A549 (cell line): ENCODE measurements around the gene MEIKIN. TPM values are rescaled to one million over a fixed set of nuclear protein-coding genes. Genes with fewer than 3 reads are reported as not detected.
A peak's percentile ranks its signal among the peaks of the same experiment; 100 is the strongest.

Experiments used
- ATAC-seq, 2 experiments: fragments of 200-7000 bp in 1 of 2; fragments of >200 bp in 1 of 2; cut with Nextera tagmentation in 1 of 2; cut with Tn5 transposase in 1 of 2; 3 replicates each; pipeline versions ENCODE4 v1.8.0 to v1.9.1; 2018 to 2020; ENCODE audit warnings: mild to moderate bottlenecking in 1 of 2, moderate library complexity in 1 of 2
- CTCF ChIA-PET: fragments of 300-600 bp; sonication (Branson Sonifier 250); formaldehyde crosslinking; extraction: SDS; loops from one replicate; lab custom pipeline; 2021; ENCODE audit warnings: antibody characterized with exemption, inconsistent platforms; lab: Yijun Ruan, JAX
- POLR2A ChIA-PET: fragments of 350-600 bp; formaldehyde crosslinking; extraction: SDS; loops from one replicate; lab custom pipeline; 2021; ENCODE audit warnings: antibody characterized with exemption, inconsistent platforms; lab: Yijun Ruan, JAX
- DNase-seq, 2 experiments: peaks; one replicate each; pipeline versions ENCODE4 v3.0.0 to v3.0.0-alpha.2; 2011 to 2016; ENCODE audit warnings: low read depth in 1 of 2, low spot score in 1 of 2
- FAIRE-seq: peaks from 2 replicates; lab custom pipeline; 2011; peaks lifted over from hg19 to GRCh38; lab: Jason Lieb, UNC
- H3K27ac ChIP-seq, 2 experiments: fragments of >200 bp; sonication (Bioruptor Twin); formaldehyde crosslinking; 3 replicates each; pipeline ENCODE4 v1.5.1; 2016 to 2017
- H3K4me1 ChIP-seq: fragments of >200 bp; sonication (Bioruptor Twin); formaldehyde crosslinking; 3 replicates; pipeline ENCODE4 v1.6.1; 2016
- H3K4me2 ChIP-seq: fragments of >200 bp; sonication (Bioruptor Twin); formaldehyde crosslinking; 3 replicates; pipeline ENCODE4 v1.6.1; 2016
- H3K4me3 ChIP-seq: fragments of >200 bp; sonication (Bioruptor Twin); formaldehyde crosslinking; 3 replicates; pipeline ENCODE4 v1.5.1; 2016
- H3K9me3 ChIP-seq: fragments of >200 bp; sonication (Bioruptor Twin); formaldehyde crosslinking; 3 replicates; pipeline ENCODE4 v1.6.1; 2016
- BHLHE40 ChIP-seq: IDR thresholded peaks from 2 replicates; pipeline ENCODE4 v1.6.1; 2012; ENCODE audit warnings: low read depth, low read length, inconsistent platforms
- FOSB ChIP-seq: fragments of 250-450 bp; sonication (Bioruptor Pico); IDR thresholded peaks from 2 replicates; pipeline ENCODE4 v1.5.0; 2020; ENCODE audit warnings: mild to moderate bottlenecking, moderate library complexity
- HOXB13 ChIP-seq: fragments of 250-450 bp; sonication (Bioruptor Pico); IDR thresholded peaks from 2 replicates; pipeline ENCODE4 v1.5.0; 2020; ENCODE audit warnings: low read depth, mild to moderate bottlenecking, moderate library complexity
- MAZ ChIP-seq: fragments of 150-350 bp; IDR thresholded peaks from 2 replicates; pipeline ENCODE4 v1.6.1; 2014; ENCODE audit warnings: antibody characterized with exemption, low read depth, low read length, borderline replicate concordance
- MYC ChIP-seq: IDR thresholded peaks from 2 replicates; pipeline ENCODE4 v1.6.1; 2012; ENCODE audit warnings: mild to moderate bottlenecking, inconsistent platforms, low read length, improper control_type of control experiment, borderline replicate concordance
- NR3C1 ChIP-seq: fragments of >200 bp; sonication (Bioruptor Twin); formaldehyde crosslinking; IDR thresholded peaks from 3 replicates; pipeline ENCODE4 v1.6.1; 2017
- PHF8 ChIP-seq: fragments of 200-600 bp; sonication (generic); IDR thresholded peaks from 2 replicates; pipeline ENCODE4 v1.6.1; 2016; ENCODE audit warnings: low read depth, mild to moderate bottlenecking, antibody characterized with exemption, moderate library complexity, borderline replicate concordance
- RARB ChIP-seq: fragments of 250-450 bp; sonication (Bioruptor Pico); IDR thresholded peaks from 2 replicates; pipeline ENCODE4 v1.8.0; 2021; ENCODE audit warnings: mild to moderate bottlenecking, moderate library complexity
- WGBS: methylation state at CpG from one replicate; pipeline ENCODE4 v1.1.6; 2017; ENCODE audit errors: missing lambda C conversion rate; 5-methylcytosine and 5-hydroxymethylcytosine counted together
- polyA plus RNA-seq, 4 experiments: library from polyadenylated mRNA; depleted of rRNA in 3 of 4; stranded (reverse); fragments of >200 nt; fragmentation: RNase III in 1 of 4; extraction: RNeasy Plus Mini Kit Qiagen cat#74134 plus additional on column Dnase treatment in 1 of 4; gene quantifications; 2 replicates in 3 of 4; 3 replicates in 1 of 4; pipeline ENCODE4 v1.2.3, GENCODE V29; 2011 to 2017
- TF ChIP-seq, protein P1 (sequence below): IDR thresholded peaks from 2 replicates; pipeline ENCODE4 v1.6.1; 2012
- TF ChIP-seq, protein P2 (sequence below): fragments of 250-450 bp; sonication (Bioruptor Pico); IDR thresholded peaks from 2 replicates; pipeline ENCODE4 v1.5.0; 2021; ENCODE audit warnings: mild to moderate bottlenecking, moderate library complexity, borderline replicate concordance
- TF ChIP-seq, protein P3 (sequence below): IDR thresholded peaks from 2 replicates; pipeline ENCODE4 v1.6.1; 2012
- TF ChIP-seq, protein P4 (sequence below): fragments of 200-600 bp; sonication (generic); IDR thresholded peaks from 2 replicates; pipeline ENCODE4 v1.6.1; 2016; ENCODE audit warnings: antibody characterized with exemption, mild to moderate bottlenecking, moderate library complexity
- TF ChIP-seq, protein P5 (sequence below): fragments of 450-650 bp; IDR thresholded peaks from 2 replicates; pipeline ENCODE4 v1.6.1; 2014; ENCODE audit warnings: antibody characterized with exemption

Gene MEIKIN
- polyA plus RNA-seq, 2 of the 4 experiments (the other 2 are of a cell fraction), result not detected

DNA sequence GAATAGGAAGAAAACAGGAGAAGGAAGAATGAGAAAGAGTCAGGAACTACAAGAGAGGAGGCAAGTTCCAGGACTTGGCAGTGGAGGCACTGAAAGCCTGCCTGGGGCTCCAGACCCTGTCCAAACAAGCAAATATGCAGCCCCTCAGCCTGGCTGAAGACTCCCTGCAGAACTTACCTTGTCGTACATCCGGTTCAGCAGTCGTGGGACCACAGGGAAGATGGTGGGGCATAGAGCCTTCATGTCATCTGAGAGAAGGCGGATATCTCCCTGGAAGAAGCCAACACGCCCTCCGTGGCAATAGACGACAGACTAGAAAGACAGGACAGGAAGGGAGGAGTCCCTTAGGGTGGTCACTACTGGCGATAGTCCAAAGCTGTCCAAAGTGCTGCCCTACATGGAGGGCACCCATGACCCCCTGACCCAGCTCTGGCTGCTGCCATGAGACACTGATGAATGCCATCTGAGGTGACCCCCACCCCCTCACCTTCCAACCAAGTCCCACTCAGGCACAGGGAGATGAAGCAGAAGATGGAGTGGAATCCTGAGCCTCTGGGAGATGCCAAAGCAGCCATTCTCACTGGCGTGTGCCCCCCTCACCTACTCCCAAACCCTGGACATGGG is 27.7 kb upstream of the MEIKIN start:
- Histone ChIP-seq H3K4me3 (no peak overlapping the region), H3K27ac (no peak overlapping the region), H3K4me1 (no peaks in the 10 kb centered on the region), H3K9me3 (no peaks in the 10 kb centered on the region), H3K4me2 (no peak overlapping the region)
- TF ChIP-seq, protein P1, sequence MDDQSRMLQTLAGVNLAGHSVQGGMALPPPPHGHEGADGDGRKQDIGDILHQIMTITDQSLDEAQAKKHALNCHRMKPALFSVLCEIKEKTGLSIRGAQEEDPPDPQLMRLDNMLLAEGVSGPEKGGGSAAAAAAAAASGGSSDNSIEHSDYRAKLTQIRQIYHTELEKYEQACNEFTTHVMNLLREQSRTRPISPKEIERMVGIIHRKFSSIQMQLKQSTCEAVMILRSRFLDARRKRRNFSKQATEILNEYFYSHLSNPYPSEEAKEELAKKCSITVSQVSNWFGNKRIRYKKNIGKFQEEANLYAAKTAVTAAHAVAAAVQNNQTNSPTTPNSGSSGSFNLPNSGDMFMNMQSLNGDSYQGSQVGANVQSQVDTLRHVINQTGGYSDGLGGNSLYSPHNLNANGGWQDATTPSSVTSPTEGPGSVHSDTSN, result no peak
- TF ChIP-seq MYC, result no peak
- TF ChIP-seq, protein P2, sequence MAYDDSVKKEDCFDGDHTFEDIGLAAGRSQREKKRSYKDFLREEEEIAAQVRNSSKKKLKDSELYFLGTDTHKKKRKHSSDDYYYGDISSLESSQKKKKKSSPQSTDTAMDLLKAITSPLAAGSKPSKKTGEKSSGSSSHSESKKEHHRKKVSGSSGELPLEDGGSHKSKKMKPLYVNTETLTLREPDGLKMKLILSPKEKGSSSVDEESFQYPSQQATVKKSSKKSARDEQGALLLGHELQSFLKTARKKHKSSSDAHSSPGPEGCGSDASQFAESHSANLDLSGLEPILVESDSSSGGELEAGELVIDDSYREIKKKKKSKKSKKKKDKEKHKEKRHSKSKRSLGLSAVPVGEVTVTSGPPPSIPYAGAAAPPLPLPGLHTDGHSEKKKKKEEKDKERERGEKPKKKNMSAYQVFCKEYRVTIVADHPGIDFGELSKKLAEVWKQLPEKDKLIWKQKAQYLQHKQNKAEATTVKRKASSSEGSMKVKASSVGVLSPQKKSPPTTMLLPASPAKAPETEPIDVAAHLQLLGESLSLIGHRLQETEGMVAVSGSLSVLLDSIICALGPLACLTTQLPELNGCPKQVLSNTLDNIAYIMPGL (CRISPR knock-in tag), result no peak
- no peak for TF ChIP-seq BHLHE40
- no peak for TF ChIP-seq MAZ
- TF ChIP-seq FOSB (CRISPR knock-in tag), result no peak
- no peak for TF ChIP-seq PHF8
- TF ChIP-seq, protein P3, sequence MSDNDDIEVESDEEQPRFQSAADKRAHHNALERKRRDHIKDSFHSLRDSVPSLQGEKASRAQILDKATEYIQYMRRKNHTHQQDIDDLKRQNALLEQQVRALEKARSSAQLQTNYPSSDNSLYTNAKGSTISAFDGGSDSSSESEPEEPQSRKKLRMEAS, result no peak
- no peak for TF ChIP-seq NR3C1
- no peak for TF ChIP-seq RARB (CRISPR knock-in tag)
- TF ChIP-seq, protein P4, sequence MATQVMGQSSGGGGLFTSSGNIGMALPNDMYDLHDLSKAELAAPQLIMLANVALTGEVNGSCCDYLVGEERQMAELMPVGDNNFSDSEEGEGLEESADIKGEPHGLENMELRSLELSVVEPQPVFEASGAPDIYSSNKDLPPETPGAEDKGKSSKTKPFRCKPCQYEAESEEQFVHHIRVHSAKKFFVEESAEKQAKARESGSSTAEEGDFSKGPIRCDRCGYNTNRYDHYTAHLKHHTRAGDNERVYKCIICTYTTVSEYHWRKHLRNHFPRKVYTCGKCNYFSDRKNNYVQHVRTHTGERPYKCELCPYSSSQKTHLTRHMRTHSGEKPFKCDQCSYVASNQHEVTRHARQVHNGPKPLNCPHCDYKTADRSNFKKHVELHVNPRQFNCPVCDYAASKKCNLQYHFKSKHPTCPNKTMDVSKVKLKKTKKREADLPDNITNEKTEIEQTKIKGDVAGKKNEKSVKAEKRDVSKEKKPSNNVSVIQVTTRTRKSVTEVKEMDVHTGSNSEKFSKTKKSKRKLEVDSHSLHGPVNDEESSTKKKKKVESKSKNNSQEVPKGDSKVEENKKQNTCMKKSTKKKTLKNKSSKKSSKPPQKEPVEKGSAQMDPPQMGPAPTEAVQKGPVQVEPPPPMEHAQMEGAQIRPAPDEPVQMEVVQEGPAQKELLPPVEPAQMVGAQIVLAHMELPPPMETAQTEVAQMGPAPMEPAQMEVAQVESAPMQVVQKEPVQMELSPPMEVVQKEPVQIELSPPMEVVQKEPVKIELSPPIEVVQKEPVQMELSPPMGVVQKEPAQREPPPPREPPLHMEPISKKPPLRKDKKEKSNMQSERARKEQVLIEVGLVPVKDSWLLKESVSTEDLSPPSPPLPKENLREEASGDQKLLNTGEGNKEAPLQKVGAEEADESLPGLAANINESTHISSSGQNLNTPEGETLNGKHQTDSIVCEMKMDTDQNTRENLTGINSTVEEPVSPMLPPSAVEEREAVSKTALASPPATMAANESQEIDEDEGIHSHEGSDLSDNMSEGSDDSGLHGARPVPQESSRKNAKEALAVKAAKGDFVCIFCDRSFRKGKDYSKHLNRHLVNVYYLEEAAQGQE, result no peak
- POLR2A ChIA-PET, result no interaction called here
- no peak for FAIRE-seq
- CTCF ChIA-PET, result interaction anchor here (1.1 to 1.8 kb wide), 2 partner anchors 14 to 163 kb away, joined by 3 to 4 read pairs; no protein-coding TSS in a partner anchor
- ATAC-seq, result no peak
- WGBS, result 63% methylated on average over 9 of the region's 9 CpGs
- DNase-seq, result no peak

DNA sequence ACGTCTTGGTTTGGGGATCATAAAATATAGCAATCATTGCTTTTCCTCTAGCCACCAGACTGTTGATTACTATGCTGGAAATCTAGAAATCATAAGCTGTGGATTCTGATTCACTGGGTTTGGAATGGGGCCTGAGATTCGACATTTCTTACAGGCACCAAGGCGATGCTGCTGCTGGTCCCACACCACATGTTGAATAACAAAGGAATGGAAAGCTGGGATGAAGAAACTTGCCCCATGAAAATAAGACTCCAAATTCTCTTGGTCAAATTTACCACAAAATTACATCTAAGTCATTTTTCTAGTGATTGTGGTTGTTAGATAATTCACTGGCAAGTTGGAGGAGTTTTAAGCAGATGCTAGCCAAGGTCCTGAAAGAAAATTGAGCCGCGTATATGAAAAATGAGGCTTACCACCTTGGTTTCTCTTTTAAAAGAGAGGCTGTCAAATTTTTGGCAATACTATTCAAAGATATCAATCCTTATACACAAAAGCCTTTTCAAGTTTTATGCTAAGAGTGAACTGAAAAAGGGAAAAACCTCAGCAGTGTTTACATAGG is 23.0 kb upstream of the MEIKIN start:
- Histone ChIP-seq H3K4me2 (no peak overlapping the region), H3K4me1 (no peaks in the 10 kb centered on the region)
- DNase-seq (no peak), FAIRE-seq (no peak)
- CTCF ChIA-PET, result interaction anchor here (0.6 kb wide), 1 partner anchor 61 kb away, joined by 5 read pairs; no protein-coding TSS in a partner anchor
- TF ChIP-seq PHF8 (no peak), HOXB13 (no peak)
- TF ChIP-seq, protein P5, sequence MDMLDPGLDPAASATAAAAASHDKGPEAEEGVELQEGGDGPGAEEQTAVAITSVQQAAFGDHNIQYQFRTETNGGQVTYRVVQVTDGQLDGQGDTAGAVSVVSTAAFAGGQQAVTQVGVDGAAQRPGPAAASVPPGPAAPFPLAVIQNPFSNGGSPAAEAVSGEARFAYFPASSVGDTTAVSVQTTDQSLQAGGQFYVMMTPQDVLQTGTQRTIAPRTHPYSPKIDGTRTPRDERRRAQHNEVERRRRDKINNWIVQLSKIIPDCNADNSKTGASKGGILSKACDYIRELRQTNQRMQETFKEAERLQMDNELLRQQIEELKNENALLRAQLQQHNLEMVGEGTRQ, result no peak
- TF ChIP-seq, protein P4, result peak; percentile 85
- TF ChIP-seq, protein P2 (CRISPR knock-in tag), result no peak
- TF ChIP-seq, all 56 proteins: peak for 1
- POLR2A ChIA-PET, result no interaction called here
- ATAC-seq, result no peak
- no peak overlapping the region for H3K4me3 ChIP-seq
- H3K27ac ChIP-seq, result no peak overlapping the region
- H3K9me3 ChIP-seq, result no peaks in the 10 kb centered on the region
- WGBS, result 65% methylated on average over 5 of the region's 5 CpGs
